HG02938 (cell line): ENCODE measurements around the gene NR1H4.
"Not testable (repeated sequence)": the region's sequence is repeated elsewhere in the genome, so short reads cannot be mapped to it uniquely, and the experiment has no call there.

Source experiments
- ATAC-seq: cut with Tn5 transposase; IDR thresholded peaks from one replicate; pipeline ENCODE4 v1.9.1; 2021; ENCODE audit warnings: mild to moderate bottlenecking, moderate library complexity; ENCODE audit not compliant: unreplicated experiment

Gene NR1H4

GRCh38 chr12:100473716-100474150, at the start of gene NR1H4:
Gene NR1H4 (plus strand): TSS chr12:100473866. CDS start chr12:100493324, 19,458 bp downstream.
- no peak for ATAC-seq

GRCh38 chr12:100426145-100426544, 47.5 kb upstream of the NR1H4 start:
- no peak for ATAC-seq

DNA sequence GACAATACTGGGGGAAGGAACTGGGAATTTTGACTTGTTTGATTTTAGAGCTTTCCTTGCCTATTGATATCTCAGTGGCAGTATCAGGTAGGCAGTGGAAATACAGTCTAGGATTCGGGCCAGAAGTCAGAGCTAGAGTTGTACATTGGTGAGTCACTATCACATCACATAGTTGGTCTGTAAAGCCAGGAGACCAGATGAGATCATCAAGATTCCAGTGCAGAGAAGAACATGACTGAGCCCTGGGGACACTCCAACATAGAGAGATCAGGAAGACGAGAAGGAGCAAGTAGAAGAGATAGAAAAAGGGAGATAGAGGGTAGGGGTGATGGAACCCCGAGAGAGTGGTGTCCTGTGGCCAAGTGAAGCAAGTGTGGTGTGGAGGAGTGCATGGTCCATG, 46.6 kb upstream of the NR1H4 start:
- no peak for ATAC-seq

DNA sequence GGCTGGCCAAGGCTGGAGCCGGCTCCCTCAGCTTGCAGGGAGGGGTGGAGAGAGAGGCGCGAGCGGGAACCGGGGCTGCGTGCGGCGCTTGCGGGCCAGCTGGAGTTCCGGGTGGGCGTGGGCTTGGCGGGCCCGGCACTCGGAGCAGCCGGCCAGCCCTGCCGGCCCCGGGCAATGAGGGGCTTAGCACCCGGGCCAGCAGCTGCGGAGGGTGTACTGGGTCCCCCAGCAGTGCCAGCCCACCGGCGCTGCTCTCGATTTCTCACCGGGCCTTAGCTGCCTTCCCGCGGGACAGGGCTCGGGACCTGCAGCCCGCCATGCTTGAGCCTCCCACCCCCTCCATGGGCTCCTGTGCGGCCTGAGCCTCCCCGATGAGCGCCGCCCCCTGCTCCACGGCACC, 43.4 kb upstream of the NR1H4 start:
- ATAC-seq: not testable (repeated sequence)

GRCh38 chr12:100433701-100434100, 40.0 kb upstream of the NR1H4 start:
- no peak for ATAC-seq

- ATAC-seq: no peak
These were observed 39.5 kb upstream of the NR1H4 start for GRCh38 chr12:100434177-100434576.

- no peak for ATAC-seq
These were observed 37.7 kb upstream of the NR1H4 start for GRCh38 chr12:100435957-100436356.

DNA sequence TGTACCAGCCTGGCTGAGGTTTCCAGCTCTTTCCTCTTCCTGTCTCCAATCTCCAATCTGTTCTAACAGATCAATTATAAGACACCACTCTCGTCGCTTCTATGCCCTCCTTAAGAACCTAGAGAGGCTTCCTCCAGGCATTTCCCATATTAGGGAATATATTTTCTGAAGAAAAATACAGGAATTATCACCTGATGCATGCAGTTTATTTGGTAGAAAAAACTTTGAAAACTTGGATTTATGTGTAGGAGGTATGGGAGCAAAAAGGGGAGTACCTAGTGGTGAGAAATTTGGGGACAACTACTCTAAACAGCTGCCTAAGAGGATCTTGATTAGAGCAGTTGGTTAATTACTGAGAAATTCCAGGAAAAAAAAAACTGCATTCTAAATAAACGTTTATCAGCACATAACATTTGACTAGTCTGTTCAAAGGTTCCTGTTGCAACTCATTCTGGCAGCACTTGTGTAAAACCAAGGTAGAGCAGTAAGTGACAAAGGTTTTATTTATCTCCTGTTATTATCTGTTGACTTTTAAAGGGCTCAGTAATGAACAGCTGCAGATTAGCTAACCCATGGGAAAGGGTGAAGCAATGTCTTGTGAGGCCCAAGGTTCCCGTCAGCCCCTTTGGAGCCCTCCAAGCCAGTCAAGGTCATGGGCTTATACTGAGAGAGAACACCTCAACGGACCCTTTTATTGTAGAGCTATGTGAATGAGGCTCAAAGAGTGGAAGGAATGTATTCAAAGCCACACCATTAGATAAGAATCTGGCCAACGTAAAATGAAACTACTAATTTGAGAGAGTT, 36.4 kb upstream of the NR1H4 start:
- ATAC-seq: no peak

DNA sequence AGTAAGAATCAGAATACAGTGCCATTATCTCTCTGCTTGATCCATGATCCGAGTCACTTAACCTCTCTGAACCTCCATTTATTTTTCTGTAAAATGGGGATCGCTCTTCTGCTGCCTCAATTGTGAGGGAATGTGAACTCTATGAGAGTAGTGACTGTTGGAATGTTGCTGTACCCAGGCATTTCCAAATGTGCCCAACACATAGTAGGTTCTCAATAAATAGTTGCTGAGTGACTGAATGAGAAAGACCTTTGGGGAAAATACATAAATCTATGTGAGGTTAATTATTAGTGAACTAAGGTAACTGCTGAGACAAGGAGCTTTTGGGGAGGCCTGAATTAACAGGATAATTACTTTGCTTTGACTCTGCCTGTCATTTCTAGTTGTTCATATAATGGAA, 33.9 kb upstream of the NR1H4 start:
- ATAC-seq: no peak

DNA sequence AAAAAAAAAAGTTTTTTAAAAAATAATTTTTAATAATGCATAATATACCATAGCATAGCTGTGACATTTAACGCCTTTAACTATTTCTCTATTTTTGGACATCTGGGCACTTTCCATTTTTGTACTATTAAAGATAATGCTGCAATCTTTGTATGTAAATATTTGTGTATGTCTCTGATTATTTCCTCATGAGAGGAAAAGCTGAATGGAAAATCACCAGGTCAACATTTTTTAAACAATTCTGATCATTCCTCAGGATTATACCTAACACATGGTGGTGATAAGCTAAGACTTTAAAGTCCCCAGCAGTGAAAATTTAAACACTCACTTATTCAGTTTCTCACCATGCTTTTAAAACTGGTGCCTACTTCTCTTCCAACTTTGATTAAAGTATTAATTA, 31.3 kb upstream of the NR1H4 start:
- ATAC-seq: no peak

DNA sequence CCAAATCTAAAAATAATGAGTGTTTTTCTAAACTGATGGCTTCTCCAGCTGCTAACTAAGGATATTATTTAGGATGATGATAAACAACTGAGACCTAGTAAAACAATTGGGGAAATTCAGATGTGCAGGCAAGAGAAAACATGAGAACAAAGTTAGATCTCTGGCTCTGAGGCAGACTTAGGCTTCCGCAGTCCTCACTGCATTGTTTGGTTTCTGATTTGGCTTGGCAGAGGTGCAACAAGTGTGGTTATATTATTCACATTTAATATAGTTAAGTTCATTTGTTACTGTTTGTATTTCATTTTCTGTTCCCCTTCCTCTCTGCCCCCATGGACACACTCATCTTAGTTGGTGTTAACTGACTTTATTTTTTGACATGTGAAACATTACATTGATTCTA, 30.2 kb upstream of the NR1H4 start:
- no peak for ATAC-seq

DNA sequence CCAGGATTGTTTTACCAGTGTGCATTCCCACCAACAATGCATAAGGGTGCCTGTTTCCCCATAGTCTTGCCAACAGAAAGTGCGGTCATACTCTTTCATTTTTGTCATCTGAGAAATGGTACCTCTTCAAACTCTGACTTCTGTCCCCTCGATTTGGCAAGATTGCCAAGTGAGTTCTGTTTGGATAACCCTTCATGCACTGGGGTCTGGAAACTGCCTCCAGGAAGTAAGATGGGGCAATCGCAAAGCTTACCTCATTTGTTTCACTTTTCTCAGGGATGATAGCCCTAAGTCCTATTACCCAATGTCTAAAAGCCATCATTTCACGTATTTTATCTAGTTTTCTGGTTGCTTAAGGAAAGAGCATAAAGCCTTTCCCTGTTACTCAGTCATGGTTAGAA, 28.6 kb upstream of the NR1H4 start:
- no peak for ATAC-seq

DNA sequence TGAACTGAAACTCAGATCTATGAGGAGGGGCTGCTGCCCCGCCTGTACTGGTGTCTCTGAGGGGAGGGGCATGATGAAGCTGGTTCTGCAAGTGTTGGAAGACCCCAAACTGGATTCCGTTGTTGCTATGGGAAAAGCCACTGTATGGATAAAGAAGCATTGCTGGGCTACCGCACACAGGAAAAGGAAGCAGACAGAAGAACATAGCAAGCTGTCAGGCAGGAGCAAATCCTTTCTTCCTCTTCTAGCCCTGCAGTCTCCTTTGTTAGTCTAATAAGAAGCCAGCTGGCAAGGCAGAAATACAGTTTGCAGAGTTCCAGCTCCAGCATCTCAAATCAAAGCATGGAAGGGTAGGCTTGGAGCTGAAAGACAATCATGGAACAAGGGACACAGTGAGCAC, 26.3 kb upstream of the NR1H4 start:
- no peak for ATAC-seq

DNA sequence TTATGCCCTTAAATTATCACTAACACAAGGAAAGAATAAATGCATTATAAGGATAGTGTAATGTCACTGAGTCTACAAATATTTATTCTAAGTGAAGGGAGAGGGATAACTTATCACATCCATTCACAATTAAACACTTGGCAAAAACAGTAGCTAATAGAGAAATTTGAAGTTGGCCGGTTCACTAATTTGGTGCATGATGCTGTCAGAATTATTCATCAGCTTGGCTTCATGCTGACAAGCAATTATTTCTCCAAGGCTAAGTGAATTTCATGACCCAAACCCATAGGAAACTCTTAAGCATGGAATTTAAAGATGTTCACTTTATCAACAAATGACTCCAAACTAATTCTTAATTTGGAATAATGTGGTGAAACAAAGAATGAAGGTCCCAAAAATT, 25.0 kb upstream of the NR1H4 start:
- no peak for ATAC-seq

- ATAC-seq: no peak
These were observed 22.9 kb upstream of the NR1H4 start for GRCh38 chr12:100450735-100451134.

GRCh38 chr12:100453951-100454350, 19.7 kb upstream of the NR1H4 start:
- ATAC-seq: no peak

DNA sequence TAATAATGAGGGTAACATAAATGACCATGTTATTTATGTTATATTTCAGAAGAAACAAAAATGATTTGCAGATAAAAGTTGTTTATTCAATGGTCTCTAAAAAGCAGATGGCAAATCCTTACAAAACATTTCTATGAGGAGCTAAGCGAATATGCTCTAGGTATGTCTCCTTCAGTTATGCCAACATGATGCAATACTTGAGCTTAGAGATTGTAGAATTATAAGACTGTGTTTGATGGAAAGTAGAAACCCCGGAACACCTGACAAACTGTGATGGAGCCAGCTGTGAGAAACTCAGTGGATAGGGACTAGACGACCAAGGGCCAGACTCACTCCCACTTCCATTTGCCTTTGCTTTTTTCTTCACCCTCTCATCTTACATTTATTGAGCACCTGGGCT, 17.8 kb upstream of the NR1H4 start:
- no peak for ATAC-seq

DNA sequence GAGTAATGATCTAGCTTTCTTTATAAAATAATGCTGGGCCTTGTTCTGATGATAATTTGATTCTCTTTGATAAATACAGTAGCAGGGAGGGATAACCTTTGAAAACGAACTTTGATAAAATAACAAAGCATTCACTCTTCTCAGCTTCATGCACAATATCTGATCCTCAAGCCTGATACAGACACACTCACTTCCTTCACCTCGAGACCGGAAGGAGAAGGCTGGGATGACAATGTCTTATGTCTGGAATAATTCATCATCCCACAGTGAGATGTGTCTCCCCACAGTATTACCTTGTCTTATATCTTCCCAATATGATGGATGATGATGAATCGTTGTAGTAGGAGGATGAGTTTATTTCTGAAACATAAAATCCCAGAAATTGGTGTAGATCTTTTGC, 15.5 kb upstream of the NR1H4 start:
- ATAC-seq: no peak

GRCh38 chr12:100460702-100461101, 13.0 kb upstream of the NR1H4 start:
- ATAC-seq: no peak

DNA sequence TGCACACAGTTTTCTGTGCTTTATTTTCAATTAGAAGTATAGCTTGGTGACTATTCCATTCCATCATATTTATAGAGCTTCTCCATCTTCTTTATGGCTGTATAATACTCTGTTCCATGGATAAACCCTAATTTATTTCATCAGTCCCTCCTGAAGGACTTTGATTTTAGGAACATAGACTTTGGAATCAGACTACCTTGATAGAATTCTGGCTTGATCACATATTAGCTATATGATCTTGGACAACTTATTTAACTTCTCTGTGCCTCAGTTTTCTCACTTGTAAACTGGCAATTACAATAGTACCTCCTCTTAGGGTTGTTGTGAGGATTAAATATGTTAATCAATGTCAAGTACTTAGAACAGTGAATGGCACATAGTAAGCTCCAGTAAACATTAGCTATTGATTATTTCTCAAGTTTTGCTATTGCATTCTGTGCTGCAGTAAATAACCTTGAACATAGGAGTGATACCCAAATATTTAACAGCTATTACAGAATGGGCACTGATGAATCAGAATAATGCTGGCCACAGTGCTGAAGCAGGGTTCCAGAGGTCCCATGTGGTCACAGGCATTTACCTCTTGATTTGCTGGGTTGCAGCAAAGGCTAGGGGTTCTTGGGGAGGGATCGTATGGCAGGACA, 12.2 kb upstream of the NR1H4 start:
- no peak for ATAC-seq

GRCh38 chr12:100463661-100464060, 10.0 kb upstream of the NR1H4 start:
- ATAC-seq: no peak

GRCh38 chr12:100464529-100464928, 9.1 kb upstream of the NR1H4 start:
- no peak for ATAC-seq

- no peak for ATAC-seq
These were observed 5.5 kb upstream of the NR1H4 start for GRCh38 chr12:100468126-100468525.
